ENCODE results near the gene CLIP4.

DNA sequence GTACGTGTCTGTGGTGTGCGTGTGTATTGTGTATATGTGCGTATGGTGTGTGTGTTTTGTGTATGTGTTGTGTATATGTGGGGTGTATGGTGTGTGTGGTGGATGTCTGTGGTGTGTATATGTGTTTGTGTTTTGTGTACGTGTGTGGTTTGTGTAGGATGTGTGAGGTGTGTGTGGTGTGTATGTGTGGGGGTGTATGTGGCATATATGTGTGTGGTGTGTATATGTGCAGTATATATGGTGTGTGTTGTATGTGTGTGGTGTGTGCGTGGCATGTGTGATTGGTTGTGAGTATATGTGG is 101.3 kb downstream of the CLIP4 start:
- TF ChIP-seq ZNF114 (CRISPR knock-in tag; IDR thresholded peaks at IDR 0.05): no peak
- no peak for TF ChIP-seq JUNB (IDR thresholded peaks at IDR 0.05; ENCODE audit: unreplicated experiment)
- TF ChIP-seq, protein P1, sequence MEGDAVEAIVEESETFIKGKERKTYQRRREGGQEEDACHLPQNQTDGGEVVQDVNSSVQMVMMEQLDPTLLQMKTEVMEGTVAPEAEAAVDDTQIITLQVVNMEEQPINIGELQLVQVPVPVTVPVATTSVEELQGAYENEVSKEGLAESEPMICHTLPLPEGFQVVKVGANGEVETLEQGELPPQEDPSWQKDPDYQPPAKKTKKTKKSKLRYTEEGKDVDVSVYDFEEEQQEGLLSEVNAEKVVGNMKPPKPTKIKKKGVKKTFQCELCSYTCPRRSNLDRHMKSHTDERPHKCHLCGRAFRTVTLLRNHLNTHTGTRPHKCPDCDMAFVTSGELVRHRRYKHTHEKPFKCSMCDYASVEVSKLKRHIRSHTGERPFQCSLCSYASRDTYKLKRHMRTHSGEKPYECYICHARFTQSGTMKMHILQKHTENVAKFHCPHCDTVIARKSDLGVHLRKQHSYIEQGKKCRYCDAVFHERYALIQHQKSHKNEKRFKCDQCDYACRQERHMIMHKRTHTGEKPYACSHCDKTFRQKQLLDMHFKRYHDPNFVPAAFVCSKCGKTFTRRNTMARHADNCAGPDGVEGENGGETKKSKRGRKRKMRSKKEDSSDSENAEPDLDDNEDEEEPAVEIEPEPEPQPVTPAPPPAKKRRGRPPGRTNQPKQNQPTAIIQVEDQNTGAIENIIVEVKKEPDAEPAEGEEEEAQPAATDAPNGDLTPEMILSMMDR (conservative IDR thresholded peaks at IDR 0.05; ENCODE audit: low read depth in 2 of 2): no peak
- TF ChIP-seq ETS1 (IDR thresholded peaks at IDR 0.05): no peak
- TF ChIP-seq POLR2AphosphoS5 (IDR thresholded peaks at IDR 0.05; ENCODE audit: low read depth): no peak
- TF ChIP-seq EZH2 (IDR thresholded peaks at IDR 0.05; ENCODE audit: low read depth, unreplicated experiment): no peak
- TF ChIP-seq REST (IDR thresholded peaks at IDR 0.05; ENCODE audit: unreplicated experiment): no peak
- TF ChIP-seq EZH2phosphoT487 (IDR thresholded peaks at IDR 0.05; ENCODE audit: unreplicated experiment): no peak
- no peak for TF ChIP-seq CREB1 (CRISPR knock-in tag; IDR thresholded peaks at IDR 0.05; ENCODE audit: low read depth)
- TF ChIP-seq STAT1 (IDR thresholded peaks at IDR 0.05; ENCODE audit: unreplicated experiment): no peak
- no peak for TF ChIP-seq ZNF331 (CRISPR knock-in tag; IDR thresholded peaks at IDR 0.05; ENCODE audit: low read depth)
- TF ChIP-seq ZNF462 (CRISPR knock-in tag; IDR thresholded peaks at IDR 0.05): no peak
